Prostate gland (tissue), 2 donors: ENCODE data around the gene IRS1.

ENCODE experiments used
- POLR2A ChIP-seq: fragments of 450-650 bp; IDR thresholded peaks from one replicate; pipeline ENCODE4 v1.6.1; 2016; ENCODE audit warnings: antibody characterized with exemption, mild to moderate bottlenecking
- POLR2AphosphoS5 ChIP-seq: sonication (generic); formaldehyde crosslinking; IDR thresholded peaks from one replicate; pipeline ENCODE4 v1.6.1; 2017; ENCODE audit warnings: antibody characterized with exemption
- TF ChIP-seq, protein P1 (sequence below), 4 experiments: fragments of 200-600 bp in 2 of 4; fragments of 450-650 bp in 2 of 4; sonication (generic) in 2 of 4; IDR thresholded peaks; 1 replicate in 3 of 4; 2 replicates in 1 of 4; pipeline ENCODE4 v1.5.1; 2016 to 2019; ENCODE audit warnings: antibody characterized with exemption in 4 of 4, mild to moderate bottlenecking in 2 of 4, moderate library complexity in 2 of 4

DNA sequence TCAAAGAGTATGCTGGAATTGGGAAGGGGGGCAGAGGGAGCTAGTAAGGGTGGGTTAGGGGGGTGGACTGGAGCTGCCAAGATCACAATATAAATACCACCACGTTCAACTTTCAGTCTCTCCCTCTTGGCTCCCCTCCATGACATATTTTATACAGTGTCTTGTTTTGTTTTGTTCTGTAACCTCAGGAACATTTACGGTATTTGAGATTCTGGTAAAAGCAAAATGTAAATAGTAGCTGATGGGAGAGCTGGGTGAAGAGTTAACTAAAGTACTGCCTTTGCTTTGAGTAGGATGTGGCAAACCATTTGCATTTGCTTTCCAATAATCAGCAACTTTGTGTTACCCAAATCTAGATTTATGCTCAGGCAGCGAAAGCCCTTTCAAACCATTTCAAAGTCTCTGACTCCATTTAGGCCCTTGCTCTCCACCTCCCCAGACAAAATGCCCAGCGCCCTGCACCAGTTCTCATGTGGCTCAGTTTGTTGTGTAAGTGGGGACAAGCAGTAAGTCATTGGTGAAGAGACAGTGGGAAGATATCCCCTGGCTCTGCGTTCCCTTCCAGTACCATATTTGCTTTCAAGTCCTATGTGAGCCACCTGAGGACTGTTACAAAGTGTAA is 17.4 kb downstream of the IRS1 start:
- TF ChIP-seq, protein P1, sequence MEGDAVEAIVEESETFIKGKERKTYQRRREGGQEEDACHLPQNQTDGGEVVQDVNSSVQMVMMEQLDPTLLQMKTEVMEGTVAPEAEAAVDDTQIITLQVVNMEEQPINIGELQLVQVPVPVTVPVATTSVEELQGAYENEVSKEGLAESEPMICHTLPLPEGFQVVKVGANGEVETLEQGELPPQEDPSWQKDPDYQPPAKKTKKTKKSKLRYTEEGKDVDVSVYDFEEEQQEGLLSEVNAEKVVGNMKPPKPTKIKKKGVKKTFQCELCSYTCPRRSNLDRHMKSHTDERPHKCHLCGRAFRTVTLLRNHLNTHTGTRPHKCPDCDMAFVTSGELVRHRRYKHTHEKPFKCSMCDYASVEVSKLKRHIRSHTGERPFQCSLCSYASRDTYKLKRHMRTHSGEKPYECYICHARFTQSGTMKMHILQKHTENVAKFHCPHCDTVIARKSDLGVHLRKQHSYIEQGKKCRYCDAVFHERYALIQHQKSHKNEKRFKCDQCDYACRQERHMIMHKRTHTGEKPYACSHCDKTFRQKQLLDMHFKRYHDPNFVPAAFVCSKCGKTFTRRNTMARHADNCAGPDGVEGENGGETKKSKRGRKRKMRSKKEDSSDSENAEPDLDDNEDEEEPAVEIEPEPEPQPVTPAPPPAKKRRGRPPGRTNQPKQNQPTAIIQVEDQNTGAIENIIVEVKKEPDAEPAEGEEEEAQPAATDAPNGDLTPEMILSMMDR (IDR thresholded peaks at IDR 0.05), result no peak
- TF ChIP-seq POLR2AphosphoS5, result peak; percentile 59
- TF ChIP-seq POLR2A, result no peak
